Ramos (cell line): ENCODE results near the gene KIF11.
"Not testable (repeated sequence)": the region's sequence is repeated elsewhere in the genome, so short reads cannot be mapped to it uniquely, and the experiment has no call there.

ENCODE experiments used
- in situ Hi-C: fragments of 300-500 bp; cut with MboI; formaldehyde crosslinking; loops from one replicate; pipeline ENCODE4 v1.14.3; 2022; ENCODE audit warnings: low sequenced_read_pairs; ENCODE audit not compliant: unreplicated experiment

The KIF11 gene

GRCh38 chr10:92592761-92593618 is at the start of gene KIF11:
TSS of gene KIF11 (plus strand) at chr10:92593130. CDS start at chr10:92593376, 246 bp downstream.
- in situ Hi-C loops: no loop called here

GRCh38 chr10:92544296-92544695 is 48.6 kb upstream of the KIF11 start:
- in situ Hi-C loops: no loop called here

GRCh38 chr10:92545556-92545955 is 47.4 kb upstream of the KIF11 start:
- in situ Hi-C loops: no loop called here

GRCh38 chr10:92547676-92548075 is 45.3 kb upstream of the KIF11 start:
- in situ Hi-C loops: no loop called here

- in situ Hi-C loops: no loop called here
Measured at GRCh38 chr10:92550924-92551323, 42.0 kb upstream of the KIF11 start.

- in situ Hi-C loops: no loop called here
Measured at GRCh38 chr10:92552310-92552709, 40.6 kb upstream of the KIF11 start.

GRCh38 chr10:92553959-92554358 is 39.0 kb upstream of the KIF11 start:
- in situ Hi-C loops: no loop called here

- in situ Hi-C loops: no loop called here
Measured at GRCh38 chr10:92559046-92559445, 33.9 kb upstream of the KIF11 start.

GRCh38 chr10:92562424-92562823 is 30.5 kb upstream of the KIF11 start:
- in situ Hi-C loops: no loop called here

- in situ Hi-C loops: no loop called here
Measured at GRCh38 chr10:92567952-92568600, 24.9 kb upstream of the KIF11 start.

- in situ Hi-C loops: no loop called here
Measured at GRCh38 chr10:92569071-92569470, 23.9 kb upstream of the KIF11 start.

- in situ Hi-C loops: not testable (repeated sequence)
Measured at GRCh38 chr10:92569663-92570062, 23.3 kb upstream of the KIF11 start.

GRCh38 chr10:92571649-92572048 is 21.3 kb upstream of the KIF11 start:
- in situ Hi-C loops: no loop called here

- in situ Hi-C loops: no loop called here
Measured at GRCh38 chr10:92572362-92573090, 20.4 kb upstream of the KIF11 start.

- in situ Hi-C loops: no loop called here
Measured at GRCh38 chr10:92573091-92573797, 19.7 kb upstream of the KIF11 start.

- in situ Hi-C loops: no loop called here
Measured at GRCh38 chr10:92573798-92574547, 19.0 kb upstream of the KIF11 start, which contains the start of gene IDE. TSS of gene IDE (minus strand) at chr10:92574093. CDS start at chr10:92574019, 74 bp downstream.

GRCh38 chr10:92574548-92575261 is 18.2 kb upstream of the KIF11 start:
- in situ Hi-C loops: no loop called here

- in situ Hi-C loops: no loop called here
Measured at GRCh38 chr10:92575961-92576360, 17.0 kb upstream of the KIF11 start.

GRCh38 chr10:92582347-92582746 is 10.6 kb upstream of the KIF11 start:
- in situ Hi-C loops: not testable (repeated sequence)
